Measurements from ENCODE around the gene KISS1.

The KISS1 gene

DNA sequence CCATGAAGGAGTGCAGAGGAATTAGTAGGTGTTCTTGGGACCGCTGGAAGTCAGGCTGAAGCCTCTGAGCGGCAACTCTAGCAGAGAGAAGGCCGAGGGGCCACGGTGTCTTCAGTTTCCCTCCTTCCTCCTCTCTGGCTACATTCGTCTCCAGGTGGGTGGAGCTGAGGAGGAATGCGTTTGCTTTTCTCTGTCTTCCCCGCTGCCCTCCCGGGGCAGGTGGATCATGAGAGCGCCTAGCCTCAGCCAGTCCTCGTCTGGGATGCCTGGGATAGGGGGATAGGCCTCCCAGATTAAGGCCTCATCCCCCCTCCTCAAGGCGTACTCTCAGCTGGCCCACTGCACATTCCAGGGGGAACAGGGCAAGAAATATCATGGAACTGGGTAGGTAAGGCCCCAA, 25.0 kb upstream of the KISS1 start:
- no peak for TF ChIP-seq YY1 (IDR thresholded peaks at IDR 0.05; ENCODE audit: low read depth)
- TF ChIP-seq EGR1 (IDR thresholded peaks at IDR 0.05), result no peak
- no peak for TF ChIP-seq ZBTB7A (IDR thresholded peaks at IDR 0.05; ENCODE audit: low read depth)
- TF ChIP-seq FOXM1 (IDR thresholded peaks at IDR 0.05; ENCODE audit: borderline replicate concordance, low read depth), result no peak
- TF ChIP-seq, protein P1, sequence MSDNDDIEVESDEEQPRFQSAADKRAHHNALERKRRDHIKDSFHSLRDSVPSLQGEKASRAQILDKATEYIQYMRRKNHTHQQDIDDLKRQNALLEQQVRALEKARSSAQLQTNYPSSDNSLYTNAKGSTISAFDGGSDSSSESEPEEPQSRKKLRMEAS (IDR thresholded peaks at IDR 0.05), result no peak

DNA sequence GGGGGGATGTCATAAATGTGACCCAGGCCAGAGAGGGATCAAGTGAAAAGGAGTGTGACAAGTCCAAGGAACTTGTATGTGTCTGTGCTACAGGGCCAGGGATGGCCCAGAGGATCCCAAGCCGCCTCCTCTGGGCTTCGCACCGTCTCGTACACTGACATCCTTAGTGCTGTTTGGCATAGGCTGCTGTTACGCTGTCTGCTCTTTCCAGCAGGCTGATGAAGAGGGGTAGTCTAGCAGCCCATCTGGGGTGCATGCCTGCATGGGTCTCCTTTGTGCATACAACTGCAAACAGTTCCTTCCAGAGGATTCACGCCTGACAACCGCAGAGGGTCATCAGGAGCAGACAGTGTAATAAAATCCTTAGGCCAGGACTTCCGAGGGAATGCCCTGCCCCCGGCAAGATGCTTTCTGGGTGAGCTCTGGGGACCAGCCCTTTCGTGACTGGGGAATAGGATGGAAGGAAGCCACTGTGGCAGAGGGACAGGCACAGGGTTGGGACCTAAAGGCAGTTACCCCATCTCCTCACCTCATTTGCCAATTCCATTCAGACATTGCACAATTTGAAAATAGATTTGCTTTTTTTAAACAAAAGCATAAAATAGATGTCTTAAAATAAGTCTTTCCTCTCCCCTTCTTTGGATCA, 23.8 kb upstream of the KISS1 start:
- TF ChIP-seq NFIC (IDR thresholded peaks at IDR 0.05) (no peak), CEBPB (IDR thresholded peaks at IDR 0.05) (no peak), EP300 (IDR thresholded peaks at IDR 0.05; ENCODE audit: borderline replicate concordance) (no peak), TCF12 (IDR thresholded peaks at IDR 0.05; ENCODE audit: low read depth) (no peak), TAF1 (IDR thresholded peaks at IDR 0.05; ENCODE audit: low read depth) (no peak), TEAD4 (IDR thresholded peaks at IDR 0.05) (no peak), YY1 (IDR thresholded peaks at IDR 0.05; ENCODE audit: low read depth) (no peak), ZBTB7A (IDR thresholded peaks at IDR 0.05; ENCODE audit: low read depth) (no peak)
- TF ChIP-seq, protein P2, sequence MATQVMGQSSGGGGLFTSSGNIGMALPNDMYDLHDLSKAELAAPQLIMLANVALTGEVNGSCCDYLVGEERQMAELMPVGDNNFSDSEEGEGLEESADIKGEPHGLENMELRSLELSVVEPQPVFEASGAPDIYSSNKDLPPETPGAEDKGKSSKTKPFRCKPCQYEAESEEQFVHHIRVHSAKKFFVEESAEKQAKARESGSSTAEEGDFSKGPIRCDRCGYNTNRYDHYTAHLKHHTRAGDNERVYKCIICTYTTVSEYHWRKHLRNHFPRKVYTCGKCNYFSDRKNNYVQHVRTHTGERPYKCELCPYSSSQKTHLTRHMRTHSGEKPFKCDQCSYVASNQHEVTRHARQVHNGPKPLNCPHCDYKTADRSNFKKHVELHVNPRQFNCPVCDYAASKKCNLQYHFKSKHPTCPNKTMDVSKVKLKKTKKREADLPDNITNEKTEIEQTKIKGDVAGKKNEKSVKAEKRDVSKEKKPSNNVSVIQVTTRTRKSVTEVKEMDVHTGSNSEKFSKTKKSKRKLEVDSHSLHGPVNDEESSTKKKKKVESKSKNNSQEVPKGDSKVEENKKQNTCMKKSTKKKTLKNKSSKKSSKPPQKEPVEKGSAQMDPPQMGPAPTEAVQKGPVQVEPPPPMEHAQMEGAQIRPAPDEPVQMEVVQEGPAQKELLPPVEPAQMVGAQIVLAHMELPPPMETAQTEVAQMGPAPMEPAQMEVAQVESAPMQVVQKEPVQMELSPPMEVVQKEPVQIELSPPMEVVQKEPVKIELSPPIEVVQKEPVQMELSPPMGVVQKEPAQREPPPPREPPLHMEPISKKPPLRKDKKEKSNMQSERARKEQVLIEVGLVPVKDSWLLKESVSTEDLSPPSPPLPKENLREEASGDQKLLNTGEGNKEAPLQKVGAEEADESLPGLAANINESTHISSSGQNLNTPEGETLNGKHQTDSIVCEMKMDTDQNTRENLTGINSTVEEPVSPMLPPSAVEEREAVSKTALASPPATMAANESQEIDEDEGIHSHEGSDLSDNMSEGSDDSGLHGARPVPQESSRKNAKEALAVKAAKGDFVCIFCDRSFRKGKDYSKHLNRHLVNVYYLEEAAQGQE (IDR thresholded peaks at IDR 0.05; ENCODE audit: low read depth), result no peak

DNA sequence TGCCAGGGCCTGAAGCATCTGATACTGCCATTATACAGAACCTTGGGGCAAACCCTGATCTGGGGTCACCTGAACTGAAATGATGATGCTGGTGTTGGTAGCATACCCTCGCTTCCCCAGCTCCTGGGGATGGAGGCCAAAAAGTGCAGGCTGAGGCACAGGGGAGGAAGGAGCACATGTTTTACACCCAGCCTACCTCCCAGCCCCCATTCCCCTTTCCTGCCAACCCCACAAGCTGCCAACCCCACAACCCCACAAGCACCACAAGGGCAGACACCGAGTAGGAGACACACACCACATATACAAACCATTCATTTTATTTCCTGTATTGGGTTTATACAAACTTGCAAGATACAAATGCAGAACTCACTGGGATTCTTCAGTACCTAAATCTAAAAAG, 22.3 kb upstream of the KISS1 start:
- TF ChIP-seq NFIC (IDR thresholded peaks at IDR 0.05) (no peak), TAF1 (IDR thresholded peaks at IDR 0.05; ENCODE audit: low read depth) (no peak), CREB1 (IDR thresholded peaks at IDR 0.05; ENCODE audit: low read depth) (no peak), ZBTB7A (IDR thresholded peaks at IDR 0.05; ENCODE audit: low read depth) (no peak), TCF12 (IDR thresholded peaks at IDR 0.05; ENCODE audit: low read depth) (no peak), TEAD4 (IDR thresholded peaks at IDR 0.05) (no peak), CEBPB (IDR thresholded peaks at IDR 0.05) (no peak)

DNA sequence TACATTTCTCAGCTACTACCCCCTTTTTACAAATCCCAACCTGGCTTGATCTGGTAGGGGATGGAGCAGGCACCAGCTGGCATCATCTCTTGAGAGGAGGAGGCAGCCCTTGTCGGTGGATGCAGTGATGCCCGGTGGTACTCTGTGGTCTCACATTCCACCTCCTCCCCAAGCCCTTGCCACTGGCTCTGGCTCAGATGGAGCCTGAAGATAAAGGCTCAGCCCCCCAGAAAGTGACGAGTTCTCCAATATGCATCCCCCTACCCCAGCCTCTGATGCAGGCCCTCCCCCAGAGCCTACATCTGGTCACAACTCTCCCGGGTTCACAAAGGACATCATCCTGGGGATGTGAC, 21.3 kb upstream of the KISS1 start:
- TF ChIP-seq NFIC (IDR thresholded peaks at IDR 0.05), result no peak

DNA sequence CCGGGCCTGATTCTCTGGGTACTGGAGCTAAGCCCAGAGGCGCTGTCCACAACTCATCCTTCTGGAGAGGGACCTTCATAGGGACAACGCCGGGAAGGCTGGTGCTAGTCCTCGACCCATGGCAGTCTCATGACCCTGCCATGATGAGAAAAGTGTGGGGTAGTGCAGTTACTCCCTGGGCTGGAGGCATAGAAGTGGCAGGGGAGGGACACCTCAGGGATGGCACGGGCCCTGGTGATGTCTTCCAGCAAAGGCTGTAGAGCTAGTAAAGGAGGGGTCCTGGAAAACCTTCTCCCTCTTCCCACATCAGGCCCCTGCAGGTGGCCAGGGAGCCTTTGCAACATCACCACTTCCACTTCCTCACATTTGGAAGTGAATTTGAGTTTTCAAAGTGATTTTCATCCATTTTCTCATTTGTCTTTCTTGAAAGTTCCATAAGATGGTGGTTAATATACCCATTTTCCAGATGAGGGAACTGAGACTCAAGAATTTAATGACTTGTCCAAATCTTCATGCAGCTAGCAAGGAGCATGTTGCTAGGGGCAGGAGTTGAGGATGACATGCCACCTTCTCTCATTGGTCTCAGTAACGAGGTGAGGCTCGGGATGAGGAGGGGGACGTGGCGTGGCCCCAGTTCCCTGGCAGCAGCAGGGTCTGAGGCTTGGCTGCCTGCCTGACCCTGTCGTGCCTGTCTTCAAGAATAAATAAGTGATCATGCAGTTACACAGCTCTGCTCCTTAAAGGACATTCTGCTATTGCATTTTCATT, 20.8 kb upstream of the KISS1 start:
- TF ChIP-seq TCF12 (IDR thresholded peaks at IDR 0.05; ENCODE audit: low read depth) (no peak), EGR1 (IDR thresholded peaks at IDR 0.05) (no peak), CREB1 (IDR thresholded peaks at IDR 0.05; ENCODE audit: low read depth) (no peak), EP300 (IDR thresholded peaks at IDR 0.05; ENCODE audit: borderline replicate concordance) (no peak), TAF1 (IDR thresholded peaks at IDR 0.05; ENCODE audit: low read depth) (no peak), FOXM1 (IDR thresholded peaks at IDR 0.05; ENCODE audit: borderline replicate concordance, low read depth) (no peak), NFIC (IDR thresholded peaks at IDR 0.05) (no peak), YY1 (IDR thresholded peaks at IDR 0.05; ENCODE audit: low read depth) (no peak)
- TF ChIP-seq, protein P2 (IDR thresholded peaks at IDR 0.05; ENCODE audit: low read depth), result no peak
- TF ChIP-seq, protein P1 (IDR thresholded peaks at IDR 0.05), result no peak

DNA sequence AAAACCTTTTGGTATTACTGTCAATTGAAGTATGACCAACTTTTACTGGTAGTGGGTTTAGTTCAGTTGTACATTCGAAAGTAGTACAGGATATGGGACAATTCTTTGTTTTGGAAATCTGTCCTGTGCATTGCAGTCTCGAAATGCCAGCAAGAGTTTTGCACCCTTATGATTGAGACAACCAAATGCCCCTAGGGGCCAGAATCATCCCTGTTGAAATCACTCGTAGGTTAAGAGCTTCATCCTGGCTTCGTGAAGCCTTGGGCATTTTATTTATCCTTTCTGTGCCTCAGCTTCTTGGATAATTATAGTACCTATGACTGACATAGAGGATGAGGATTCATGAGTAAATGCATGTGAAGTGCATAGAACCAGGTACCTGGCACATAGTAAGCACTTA, 19.9 kb upstream of the KISS1 start:
- no peak for TF ChIP-seq TEAD4 (IDR thresholded peaks at IDR 0.05)
- TF ChIP-seq, protein P3, sequence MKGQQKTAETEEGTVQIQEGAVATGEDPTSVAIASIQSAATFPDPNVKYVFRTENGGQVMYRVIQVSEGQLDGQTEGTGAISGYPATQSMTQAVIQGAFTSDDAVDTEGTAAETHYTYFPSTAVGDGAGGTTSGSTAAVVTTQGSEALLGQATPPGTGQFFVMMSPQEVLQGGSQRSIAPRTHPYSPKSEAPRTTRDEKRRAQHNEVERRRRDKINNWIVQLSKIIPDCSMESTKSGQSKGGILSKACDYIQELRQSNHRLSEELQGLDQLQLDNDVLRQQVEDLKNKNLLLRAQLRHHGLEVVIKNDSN (IDR thresholded peaks at IDR 0.05), result no peak
